ENCODE data around the gene PLG.

GRCh38 chr6:160766989-160767646 is 65.1 kb downstream of the PLG start:
- peak; percentile 65 for TF ChIP-seq CTCF (IDR thresholded peaks at IDR 0.05)
- TF ChIP-seq JUN (CRISPR knock-in tag; IDR thresholded peaks at IDR 0.05) = no peak
- TF ChIP-seq FOXJ3 (CRISPR knock-in tag; IDR thresholded peaks at IDR 0.05; ENCODE audit: borderline replicate concordance) = no peak
- TF ChIP-seq MAX (CRISPR knock-in tag; IDR thresholded peaks at IDR 0.05) = peak; percentile 84
- no peak for TF ChIP-seq PRDM15 (CRISPR knock-in tag; IDR thresholded peaks at IDR 0.05)
- TF ChIP-seq STAT6 (CRISPR knock-in tag; conservative IDR thresholded peaks at IDR 0.05; ENCODE audit: low read depth) = no peak
- TF ChIP-seq FOXK1 (CRISPR knock-in tag; IDR thresholded peaks at IDR 0.05) = peak; percentile 58; the same call in 1 of the 2 replicates
- no peak for TF ChIP-seq ZNF232 (CRISPR knock-in tag; IDR thresholded peaks at IDR 0.05)
- TF ChIP-seq KAT7 (CRISPR knock-in tag; IDR thresholded peaks at IDR 0.05; ENCODE audit: borderline replicate concordance) = no peak
